Iris pigment epithelial cell (primary cell): ENCODE measurements around the gene PLCXD3.

Experiments used
- DNase-seq: peaks from one replicate; pipeline ENCODE4 v3.0.0-alpha.2; 2011; ENCODE audit warnings: low read depth

Gene PLCXD3

GRCh38 chr5:41286165-41286564 is 224.2 kb downstream of the PLCXD3 start:
- no peak for DNase-seq

GRCh38 chr5:41284938-41285337 is 225.5 kb downstream of the PLCXD3 start:
- DNase-seq, result no peak

- no peak for DNase-seq
These were observed 229.1 kb downstream of the PLCXD3 start for GRCh38 chr5:41281215-41281810.

- DNase-seq, result no peak
These were observed 231.4 kb downstream of the PLCXD3 start for GRCh38 chr5:41279040-41279439.

GRCh38 chr5:41277476-41278245 is 232.7 kb downstream of the PLCXD3 start:
- no peak for DNase-seq

- no peak for DNase-seq
These were observed 234.4 kb downstream of the PLCXD3 start for GRCh38 chr5:41275813-41276512.

- peak; percentile 59 for DNase-seq
These were observed 239.8 kb downstream of the PLCXD3 start for GRCh38 chr5:41270423-41271251.

GRCh38 chr5:41268894-41269293 is 241.5 kb downstream of the PLCXD3 start:
- no peak for DNase-seq

- DNase-seq, result no peak
These were observed 244.0 kb downstream of the PLCXD3 start for GRCh38 chr5:41266377-41266776.

GRCh38 chr5:41264019-41264418 is 246.4 kb downstream of the PLCXD3 start:
- DNase-seq, result no peak

GRCh38 chr5:41263335-41263734 is 247.1 kb downstream of the PLCXD3 start:
- DNase-seq, result no peak
